NCI-H748 (cell line): Measurements from ENCODE around the gene MRPL52.
"Not testable (repeated sequence)": the region's sequence is repeated elsewhere in the genome, so short reads cannot be mapped to it uniquely, and the experiment has no call there.

ENCODE experiments used
- DNase-seq: peaks from one replicate; lab custom pipeline; 2025; ENCODE audit not compliant: unreplicated experiment; lab: John Stamatoyannopoulos, UW

MRPL52 gene

DNA sequence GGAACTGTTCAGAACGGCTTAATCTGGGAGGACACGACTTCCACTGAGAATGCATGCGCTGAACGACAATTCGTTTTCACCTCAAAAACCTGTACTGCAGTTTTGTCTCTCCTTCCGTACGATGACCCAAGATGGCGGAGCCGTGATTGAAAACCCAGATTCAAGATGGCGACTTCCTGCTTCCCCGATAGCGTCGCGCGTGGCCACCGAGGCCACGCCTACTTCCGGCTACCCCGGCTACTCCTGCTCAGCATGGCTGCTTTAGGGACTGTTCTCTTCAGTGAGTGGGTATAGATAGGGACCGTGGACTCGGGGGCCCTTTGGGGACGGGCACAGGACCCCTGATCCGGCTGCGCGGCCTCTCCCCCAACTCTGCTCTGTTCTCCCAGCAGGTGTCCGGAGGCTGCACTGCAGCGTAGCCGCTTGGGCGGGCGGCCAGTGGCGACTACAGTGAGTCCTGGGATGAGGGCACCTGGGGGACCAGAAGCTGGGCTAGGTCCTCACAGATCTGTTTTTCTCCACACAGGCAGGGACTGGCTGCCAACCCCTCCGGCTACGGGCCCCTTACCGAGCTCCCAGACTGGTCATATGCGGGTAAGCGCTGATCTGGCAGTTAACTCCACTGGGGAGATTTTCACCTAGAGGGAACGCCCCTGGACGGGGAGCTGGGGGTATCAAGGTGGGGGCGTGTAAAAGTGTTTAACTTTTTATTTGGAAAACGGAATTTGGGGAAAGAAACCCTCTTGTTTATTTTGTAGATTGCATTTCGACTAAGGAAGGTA lies at the start of gene MRPL52:
Gene MRPL52 (plus strand): TSS at position 227 of the 782 bp plus-strand sequence. CDS start 26 bp downstream, at position 253.
- peak; percentile 94 for DNase-seq

DNA sequence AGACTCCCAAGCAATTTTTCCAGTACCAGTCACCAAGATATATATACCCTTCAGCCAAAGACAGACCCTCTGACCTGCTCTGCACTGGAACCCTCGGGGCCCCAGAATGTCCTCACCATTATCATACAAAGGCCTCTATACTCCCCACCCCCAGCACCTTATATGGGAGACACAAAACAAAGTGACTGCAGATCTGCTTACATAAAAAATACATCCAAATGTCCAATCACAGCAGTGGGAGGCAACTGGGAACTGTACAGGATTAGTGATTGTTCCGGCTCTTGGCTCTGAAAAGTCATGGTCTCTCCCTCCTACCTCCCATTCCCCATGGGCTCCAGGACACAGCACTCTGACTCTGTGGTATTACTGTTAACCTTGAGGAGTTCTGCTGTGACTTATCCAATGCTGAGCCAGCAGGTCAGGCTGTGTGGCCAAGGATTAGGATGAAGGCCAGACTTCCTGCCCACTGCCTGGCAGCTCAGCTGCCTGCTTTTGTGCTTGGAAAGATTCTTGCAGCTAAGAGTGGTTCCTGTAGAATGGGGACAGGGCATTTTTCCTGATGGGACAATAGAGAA lies 49.5 kb upstream of the MRPL52 start:
- no peak for DNase-seq

DNA sequence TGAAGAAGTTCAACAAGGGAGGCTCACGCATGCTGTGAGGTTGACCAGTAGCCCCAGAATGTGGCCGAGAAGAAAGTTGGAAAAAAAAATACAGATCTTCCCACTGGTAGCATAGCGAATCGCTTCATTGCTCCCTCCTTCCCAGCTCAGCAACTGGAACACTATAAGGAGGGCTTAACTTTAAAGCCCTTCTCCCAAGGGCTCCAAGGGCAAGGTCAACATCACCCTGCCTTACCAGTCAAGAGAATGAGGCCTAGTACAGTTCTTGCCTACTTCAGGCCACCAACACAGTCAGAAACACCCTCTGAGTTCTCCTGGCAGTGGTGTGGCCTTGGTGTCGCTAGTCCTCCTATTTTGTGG lies 48.8 kb upstream of the MRPL52 start:
- DNase-seq: no peak

DNA sequence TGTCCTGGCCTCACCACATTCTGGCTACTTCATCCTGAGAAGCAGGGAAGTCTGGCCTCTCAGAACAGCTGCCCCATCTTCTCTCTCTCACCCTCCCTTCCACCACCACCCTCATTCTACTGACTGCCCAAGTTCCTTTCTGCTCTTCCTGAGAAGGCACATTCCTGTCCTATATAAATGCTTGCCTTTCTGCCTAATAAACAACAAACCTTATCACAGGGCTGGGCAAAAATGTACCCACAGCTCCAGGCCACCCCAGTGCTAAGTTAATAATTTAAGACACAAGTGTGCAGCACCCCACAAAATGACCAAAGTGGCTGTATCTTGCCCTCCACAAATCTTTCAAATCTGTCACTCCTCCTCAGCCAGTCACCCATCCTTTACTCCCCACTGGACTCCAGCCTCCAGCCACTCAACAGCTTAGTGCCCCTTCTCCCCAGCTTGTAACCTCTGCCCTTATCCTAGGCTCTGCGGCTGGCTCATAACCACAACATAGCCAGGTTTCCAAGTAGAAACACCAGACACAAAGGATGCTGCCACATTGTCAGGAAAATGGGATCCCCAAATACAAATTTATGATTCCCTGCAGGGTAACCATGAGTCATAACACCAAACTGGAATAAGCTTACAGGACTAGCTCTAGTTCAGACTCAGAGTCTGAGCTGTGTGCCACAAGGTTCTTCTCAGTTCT lies 48.2 kb upstream of the MRPL52 start:
- DNase-seq: no peak

DNA sequence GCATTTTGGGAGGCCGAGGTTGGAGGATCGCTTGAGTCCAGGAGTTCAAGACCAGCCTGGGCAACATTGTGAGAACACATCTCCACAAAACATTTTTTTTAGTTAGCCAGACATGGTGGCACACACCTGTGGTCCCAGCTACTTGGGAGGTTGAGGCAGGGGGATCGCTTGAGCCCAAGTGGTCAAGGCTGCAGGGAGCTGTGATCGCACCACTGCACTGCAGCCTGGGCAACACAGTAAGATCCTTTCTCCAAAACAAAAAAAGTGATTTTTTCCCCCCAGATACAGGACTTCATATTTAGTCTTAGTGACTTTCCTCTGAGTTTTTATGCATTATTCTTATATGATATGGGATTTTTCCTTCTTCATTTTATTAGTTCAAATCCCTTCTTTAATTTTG lies 43.0 kb upstream of the MRPL52 start:
- DNase-seq: no peak

DNA sequence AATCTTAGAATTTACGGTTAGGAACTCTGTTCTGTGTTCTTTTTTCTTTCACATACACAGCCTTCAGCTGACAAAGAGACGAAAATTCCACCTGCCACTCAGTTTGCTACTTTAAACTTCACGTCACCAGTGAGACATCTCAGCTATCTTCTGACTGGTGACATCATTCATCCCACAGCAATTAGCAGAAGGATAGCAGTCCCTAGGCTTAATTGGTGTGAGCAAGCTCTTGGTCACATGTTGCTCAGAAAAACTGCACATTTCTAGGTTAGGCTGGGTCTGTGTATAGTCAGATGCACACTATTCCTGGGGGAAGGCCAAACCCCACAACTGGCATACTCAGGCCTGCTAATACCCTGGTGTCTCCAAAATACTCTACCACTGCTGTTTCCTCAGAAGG lies 38.4 kb upstream of the MRPL52 start:
- DNase-seq: no peak

DNA sequence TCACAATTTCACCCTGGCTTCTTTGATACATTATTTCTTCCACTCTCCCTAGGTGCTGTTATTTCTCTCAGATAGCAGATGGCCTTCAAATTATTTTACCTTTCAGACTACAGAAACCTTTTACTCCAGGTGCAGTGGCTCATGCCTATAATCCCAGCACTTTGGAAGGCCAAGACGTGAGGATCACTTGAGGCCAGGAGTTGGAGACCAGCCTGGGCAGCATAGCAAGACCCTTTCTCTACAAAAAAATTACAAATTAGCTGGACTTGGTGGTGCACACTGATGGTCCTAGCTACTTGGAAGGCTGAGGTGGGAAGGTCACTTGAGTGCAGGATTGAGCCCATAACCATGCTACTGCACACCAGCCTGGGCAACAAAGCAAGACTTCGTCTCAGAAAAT lies 37.5 kb upstream of the MRPL52 start:
- no peak for DNase-seq

DNA sequence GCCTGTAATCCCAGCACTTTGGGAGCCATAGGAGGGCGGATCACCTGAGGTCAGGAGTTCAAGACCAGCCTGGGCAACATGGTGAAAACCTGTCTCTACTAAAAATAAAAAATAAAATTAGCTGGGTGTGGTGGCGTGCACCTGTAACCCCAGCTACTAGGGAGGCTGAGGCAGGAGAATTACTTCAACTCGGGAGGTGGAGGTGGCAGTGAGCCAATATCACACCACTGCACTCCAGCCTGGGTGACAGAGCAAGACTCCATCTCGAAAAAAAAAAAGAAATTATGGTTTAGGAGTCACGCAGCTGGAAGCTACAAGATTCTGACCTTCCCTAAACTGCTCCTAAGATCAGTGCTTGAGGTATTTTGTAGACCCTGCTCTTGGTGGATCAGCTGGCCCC lies 36.1 kb upstream of the MRPL52 start:
- not testable (repeated sequence) for DNase-seq

DNA sequence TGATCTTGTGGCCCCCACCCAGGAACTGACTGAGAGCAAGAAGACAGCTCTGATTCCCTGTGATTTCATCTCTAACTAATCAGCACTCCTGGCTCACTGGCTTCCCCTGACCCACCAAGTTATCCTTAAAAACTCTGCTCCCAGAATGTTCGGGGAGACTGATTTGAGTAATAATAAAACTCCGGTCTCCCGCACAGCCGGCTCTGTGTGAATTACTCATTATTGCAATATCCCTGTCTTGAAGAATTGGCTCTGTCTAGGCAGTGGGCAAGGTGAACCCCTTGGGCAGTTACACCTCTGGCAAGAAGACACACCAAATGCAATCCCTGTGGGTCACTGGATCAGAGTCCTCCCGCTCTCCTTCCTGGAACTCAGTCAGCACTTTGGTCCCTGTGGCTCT lies 35.7 kb upstream of the MRPL52 start:
- no peak for DNase-seq

DNA sequence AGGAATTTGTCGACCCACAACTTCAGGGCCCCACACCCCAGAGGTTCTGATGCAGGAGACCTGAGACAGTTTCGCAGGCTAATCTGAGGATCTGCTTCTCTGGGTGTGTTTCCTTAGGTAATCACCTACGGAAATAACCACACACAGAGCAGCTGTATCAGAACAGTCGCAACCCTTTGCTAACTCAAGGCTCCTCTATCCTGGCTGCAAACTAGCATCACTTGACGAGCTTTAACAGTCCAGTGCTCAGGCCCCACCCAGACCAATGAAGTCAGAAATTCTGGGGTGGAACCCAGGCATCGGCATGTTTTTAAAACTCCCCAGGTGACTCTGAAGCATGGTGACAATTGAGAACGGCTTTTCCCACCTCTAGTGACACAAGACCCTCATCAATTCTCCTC lies 35.1 kb upstream of the MRPL52 start:
- no peak for DNase-seq

DNA sequence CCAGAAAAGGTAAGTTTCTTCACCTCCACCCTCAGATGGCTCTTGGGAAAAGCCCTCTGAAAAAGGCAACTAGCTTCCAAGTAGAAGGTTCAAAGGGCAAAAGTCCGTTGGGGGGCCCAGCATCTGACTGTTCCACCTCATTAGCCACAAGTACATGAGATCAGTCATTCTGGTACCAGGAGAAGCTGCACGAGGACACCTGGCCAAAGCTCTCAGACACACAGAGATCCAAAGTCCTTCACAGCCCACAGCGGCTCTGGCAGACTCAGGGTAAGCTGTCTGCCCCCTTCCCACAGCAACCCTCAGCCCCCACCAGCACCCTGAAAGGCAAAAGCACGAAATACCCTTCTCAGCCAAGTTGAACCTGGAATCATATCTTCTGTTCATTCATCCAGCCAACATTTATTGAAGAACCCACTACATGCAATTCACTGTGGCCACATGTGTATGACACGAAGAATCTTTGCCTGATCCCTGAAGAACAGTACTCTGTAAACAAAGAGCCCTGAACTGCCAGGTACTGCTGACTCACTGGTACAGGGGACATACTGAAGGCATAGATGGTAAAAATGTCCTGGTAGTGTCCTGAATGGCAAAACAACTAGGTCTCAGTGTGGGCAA lies 33.5 kb upstream of the MRPL52 start:
- DNase-seq: no peak

DNA sequence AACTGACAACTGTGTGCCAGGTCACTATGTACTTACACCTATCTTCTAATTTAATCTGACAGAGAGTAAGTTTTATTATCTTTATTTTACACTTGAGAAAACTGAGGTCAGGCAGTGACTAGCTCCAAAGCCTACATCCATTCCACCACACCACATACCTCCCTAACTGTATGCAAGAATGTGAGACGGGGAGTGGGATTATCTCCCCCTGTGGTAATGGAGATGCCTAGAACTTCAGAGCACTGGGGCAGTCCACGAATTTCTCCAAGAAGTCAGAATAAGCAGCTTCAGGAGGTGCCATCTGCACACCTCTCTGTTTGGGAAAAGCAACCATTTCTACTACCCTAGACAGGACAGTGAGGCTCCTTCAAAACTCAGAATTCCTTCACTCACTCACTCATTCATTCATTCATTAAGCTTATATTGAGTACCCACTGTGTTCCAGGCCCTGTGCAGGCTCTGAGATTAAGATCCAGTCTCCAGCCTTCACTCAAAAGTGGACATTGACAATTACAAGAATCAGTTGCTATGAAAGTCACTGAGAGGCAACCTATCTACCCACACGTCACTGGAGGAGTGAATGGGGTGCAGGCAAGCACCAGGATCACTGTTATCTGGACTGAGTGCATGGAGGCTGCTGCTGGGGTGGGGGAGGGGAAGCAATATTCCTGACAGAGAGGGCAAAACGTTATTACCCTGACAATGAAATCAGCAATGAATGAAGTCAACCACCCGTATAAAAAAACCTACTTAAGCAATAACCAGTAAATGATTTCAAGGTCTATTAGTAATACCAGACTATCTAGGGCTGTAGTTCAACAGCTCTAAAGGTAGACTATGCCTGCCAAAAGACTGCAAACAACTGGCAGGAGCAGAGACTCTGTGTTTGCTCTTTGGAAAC lies 32.4 kb upstream of the MRPL52 start:
- no peak for DNase-seq

DNA sequence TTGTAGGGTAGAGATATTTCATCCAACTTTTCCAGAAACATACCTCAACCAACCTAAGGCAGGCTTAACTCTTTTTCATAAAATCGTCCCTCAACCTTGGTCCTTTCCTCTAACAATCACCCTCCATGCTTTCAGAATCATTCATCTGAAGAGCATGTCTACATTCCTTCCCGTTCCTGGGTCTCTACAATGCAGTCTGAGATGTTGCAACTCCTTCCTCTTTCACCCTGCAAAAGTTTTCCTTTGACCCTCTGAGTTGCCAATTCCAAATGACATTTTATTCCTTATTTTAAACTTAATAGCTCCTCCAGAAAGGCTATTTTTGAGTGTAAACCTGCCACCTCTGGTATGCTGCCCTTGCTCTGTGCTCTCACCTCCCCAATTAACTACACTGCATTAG lies 31.2 kb upstream of the MRPL52 start:
- DNase-seq: no peak

DNA sequence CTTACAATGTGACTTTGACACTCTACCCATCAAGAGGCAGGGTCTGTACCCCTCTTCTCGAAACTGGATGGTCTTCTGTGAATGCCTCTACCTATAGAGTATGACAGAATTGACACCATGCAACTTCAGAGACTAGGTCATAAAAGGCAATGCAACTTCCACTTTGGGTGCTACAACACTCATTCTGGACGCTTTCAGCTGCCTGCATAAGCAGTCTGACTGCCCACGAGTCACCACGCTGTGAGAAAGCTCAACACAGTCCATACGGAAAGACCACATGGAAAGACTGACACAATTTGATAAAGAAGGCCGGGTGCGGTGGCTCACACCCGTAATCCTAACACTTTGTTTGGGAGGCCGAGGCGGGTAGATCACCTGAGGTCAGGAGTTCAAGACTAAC lies 29.3 kb upstream of the MRPL52 start:
- DNase-seq: no peak

DNA sequence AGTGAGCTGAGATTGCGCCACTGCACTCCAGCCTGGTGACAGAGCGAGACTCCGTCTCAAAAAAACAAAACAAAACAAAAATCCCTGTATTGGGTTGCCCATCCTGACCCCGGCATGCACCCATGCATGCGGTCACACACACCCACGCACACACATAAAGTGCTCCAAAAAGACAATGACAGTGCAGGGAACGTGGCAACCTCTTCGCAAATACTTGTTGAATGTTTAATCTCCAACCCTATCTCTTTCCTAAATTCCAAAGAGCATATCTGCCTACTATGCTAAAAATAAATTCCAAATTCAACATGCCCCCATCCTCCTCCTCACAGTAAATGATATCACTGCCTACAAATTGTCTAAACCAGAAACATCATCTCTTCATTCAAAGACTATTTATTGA lies 28.0 kb upstream of the MRPL52 start:
- no peak for DNase-seq

DNA sequence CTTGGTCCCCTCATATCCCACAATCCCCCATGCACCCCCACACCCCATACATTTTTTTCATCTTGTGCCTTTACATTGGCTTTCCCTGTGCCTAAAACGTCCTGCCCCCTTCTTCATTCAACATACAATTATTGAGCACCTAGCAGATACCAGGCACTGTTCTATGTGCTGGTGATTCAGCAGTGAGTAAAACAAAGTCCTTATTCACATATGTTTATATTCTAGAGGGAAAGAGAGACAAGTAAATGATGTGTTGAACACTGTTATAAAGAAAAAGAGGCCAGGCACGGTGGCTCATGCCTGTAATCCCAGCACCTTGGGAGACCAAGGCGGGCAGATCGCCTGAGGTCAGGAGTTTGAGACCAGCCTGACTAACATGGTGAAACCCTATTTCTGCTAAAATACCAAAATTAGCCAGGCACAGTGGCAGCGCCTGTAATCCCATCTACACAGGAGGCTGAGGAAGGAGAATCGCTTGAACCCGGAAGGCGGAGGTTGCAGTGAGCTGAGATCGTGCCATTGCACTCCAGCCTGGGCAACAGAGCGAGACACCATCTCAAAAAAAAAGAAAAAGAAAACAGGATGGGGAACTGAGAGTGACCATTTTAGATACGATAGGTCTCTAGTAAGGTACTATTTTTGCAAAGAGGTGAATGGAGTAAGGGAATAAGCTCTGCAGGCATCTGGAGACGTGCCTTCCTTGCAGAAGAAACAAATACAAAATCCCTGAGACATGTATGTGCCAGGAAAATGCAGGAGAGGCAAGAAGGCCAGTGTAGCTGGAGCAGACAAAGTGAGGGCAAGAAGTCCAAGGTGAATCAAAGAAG lies 26.6 kb upstream of the MRPL52 start:
- no peak for DNase-seq

DNA sequence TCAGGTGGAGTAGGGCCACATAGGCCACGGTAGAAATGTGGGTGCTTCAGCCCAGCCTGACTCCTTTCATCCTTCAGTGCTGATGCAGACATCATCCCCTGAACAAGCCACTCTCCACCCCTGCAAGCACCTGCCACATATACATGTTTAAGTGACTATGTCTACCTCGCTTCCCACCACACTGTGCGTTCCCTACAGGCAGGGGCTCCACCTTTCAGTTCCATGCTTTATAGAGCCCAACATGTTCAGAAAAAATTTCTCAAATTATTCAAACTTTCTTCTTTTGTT lies 26.1 kb upstream of the MRPL52 start:
- DNase-seq: no peak

DNA sequence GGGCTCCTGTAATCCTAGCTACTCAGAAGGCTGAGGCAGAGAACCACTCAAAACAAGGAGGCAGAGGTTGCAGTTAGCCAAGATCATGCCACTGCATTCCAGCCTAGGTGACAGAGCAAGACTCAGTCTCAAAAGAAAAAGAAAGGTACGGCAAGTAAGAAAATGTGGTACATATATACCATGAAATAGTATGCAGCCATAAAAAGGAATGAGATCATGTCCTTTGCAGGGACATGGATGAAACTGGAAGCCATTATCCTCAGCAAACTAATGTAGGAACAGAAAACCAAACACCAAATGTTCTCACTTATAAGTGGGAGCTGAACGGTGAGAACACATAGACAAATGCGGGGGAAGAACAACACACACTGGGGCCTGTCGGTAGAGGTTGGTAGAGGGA lies 24.5 kb upstream of the MRPL52 start:
- not testable (repeated sequence) for DNase-seq

DNA sequence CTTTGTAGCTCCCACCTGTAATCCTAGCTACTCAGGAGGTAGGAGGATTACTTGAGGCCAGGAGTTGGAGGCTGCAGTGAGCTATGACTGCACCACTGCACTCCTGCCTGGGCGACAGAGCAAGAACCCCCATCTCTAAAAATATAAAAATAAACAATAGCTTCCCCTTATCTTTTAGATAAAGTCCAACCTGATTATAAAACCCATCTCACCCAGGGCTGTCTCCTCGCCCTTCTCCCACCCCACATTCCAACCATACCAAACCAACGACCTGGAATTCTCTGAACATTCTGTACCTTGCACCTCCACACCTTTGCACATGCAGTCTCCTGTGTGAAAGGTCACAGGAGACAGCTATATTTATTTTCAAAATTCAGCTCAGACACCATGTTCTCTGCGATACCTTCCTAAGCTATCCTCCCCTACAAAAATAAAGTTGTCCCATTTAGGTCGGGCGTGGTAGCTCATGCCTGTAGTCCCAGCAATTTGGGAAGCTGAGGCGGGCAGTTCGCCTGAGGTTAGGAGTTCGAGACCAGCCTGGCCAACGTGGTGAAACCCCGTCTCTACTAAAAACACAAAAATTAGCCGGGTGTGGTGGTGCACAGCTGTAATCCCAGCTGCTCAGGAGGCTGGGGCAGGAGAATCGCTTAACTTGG lies 22.1 kb upstream of the MRPL52 start:
- DNase-seq: no peak
